ENCODE measurements around the gene ZSCAN5A.
"Not testable (repeated sequence)": the region's sequence is repeated elsewhere in the genome, so short reads cannot be mapped to it uniquely, and the experiment has no call there.

ZSCAN5A gene

GRCh38 chr19:56314381-56315076, at the start of gene ZSCAN5A:
Gene ZSCAN5A, minus strand, starts transcription at chr19:56314839. Its CDS starts 89,793 bp downstream, at chr19:56225046.
- peak; percentile 96 for DNase-seq

DNA sequence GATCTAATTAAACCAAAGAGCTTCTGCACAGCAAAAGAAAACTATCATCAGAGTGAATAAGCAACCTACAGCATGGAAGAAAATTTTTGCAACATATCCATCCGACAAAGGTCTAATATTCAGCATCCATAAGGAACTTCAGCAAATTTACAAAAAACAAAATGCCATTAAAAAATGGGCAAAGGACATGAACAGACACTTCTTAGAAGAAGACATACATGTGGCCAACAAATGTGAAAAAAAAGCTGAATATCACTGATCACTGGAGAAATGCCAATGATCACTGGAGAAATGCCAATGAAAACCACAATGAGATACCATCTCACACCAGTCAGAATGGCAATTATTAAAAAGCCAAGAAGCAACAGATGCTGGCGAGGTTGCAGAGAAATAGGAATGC, 46.2 kb upstream of the ZSCAN5A start:
- no peak for DNase-seq

GRCh38 chr19:56356944-56357343, 42.3 kb upstream of the ZSCAN5A start:
- no peak for DNase-seq

DNA sequence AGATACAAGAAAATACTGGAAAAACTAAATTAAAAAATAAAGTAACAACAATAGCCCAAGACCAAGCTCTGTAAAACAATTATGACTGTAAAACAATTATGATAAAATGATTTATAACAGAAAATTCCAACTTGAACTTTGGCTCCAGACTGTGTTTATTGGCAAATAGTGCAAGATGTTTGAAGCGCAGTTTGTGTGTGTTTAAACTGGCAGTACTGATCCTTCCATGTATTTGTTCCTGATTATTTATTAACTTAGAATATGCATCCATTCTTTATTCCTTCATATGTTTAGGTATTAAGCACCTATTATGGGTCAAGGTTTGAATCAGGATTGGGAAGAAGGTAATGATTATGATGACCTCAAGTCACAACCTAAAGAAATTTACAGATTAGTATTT, 40.9 kb upstream of the ZSCAN5A start:
- no peak for DNase-seq

- DNase-seq, result no peak
These were observed 36.6 kb upstream of the ZSCAN5A start for GRCh38 chr19:56351208-56351607.

GRCh38 chr19:56350416-56351045, 35.9 kb upstream of the ZSCAN5A start:
- no peak for DNase-seq

DNA sequence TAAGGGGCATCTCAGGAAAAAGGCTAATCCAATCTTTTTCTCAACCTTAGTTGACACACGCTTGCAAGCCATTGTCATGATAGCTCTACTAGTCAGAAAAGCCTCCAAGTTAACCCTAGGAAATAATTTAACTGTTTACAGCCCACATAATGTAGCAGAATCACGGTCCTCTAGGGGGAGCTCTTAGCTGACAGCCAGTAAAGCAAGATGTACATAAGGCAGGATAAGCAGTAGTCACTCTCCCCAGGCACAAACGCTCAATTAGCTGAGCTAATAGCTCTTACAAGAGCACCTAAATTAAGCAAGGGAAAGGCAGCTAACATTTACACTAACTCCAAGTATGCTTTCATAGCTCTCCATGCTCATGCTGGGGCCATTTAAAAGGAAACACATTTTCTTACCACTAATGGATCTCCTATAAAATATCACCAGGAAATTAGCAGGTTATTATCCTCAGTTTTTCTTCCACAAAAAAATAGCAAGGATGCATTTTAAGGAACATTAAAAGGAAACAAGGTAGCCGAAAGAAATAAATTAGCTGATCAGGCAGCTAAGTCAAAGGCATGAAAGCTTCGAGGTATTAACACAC, 33.7 kb upstream of the ZSCAN5A start:
- DNase-seq, result no peak

DNA sequence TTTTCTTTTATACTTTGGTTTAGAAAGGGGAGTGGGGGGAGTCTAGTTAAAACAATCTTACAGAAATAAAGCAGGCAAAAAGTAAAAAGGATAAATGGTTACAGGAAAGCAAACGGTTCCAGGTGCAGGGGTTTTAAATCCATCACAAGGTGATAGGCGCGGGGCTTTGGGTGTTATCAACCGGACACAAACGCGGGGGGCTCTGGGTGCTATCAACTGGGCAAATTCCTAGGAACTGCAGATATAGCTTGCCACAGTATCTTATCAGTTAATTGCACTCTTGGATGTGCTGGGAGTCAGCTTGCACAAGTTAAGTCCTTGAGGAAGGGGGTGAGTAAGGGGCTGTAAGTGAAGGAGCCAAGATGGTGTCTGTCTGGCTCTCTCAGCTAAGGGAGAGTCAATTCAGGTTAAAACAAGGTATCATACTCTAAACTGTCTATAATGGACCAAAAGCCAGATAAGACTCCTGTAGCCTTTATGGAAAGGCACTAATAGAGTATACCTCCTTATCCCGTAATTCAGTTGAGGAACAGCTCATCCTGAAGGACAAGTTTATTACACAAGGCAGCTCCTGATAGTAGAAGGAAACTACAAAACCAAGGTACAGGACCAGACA, 32.6 kb upstream of the ZSCAN5A start:
- DNase-seq, result no peak

GRCh38 chr19:56341948-56342347, 27.3 kb upstream of the ZSCAN5A start:
- no peak for DNase-seq

DNA sequence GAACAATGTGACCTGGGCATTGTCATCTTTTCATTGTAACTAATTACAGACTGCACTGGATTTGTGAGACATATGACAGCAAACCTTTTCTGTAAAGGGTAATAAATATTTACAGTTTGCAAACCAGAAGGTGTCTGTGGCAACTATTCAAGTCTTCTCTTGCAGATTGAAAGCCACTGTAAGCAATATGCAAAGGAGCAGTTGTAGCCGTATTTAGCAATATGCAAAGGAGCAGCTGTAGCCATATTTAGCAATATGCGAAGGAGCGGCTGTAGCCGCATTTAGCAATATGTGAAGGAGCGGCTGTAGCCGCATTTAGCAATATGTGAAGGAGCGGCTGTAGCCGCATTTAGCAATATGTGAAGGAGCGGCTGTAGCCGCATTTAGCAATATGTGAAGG, 24.4 kb upstream of the ZSCAN5A start:
- not testable (repeated sequence) for DNase-seq

DNA sequence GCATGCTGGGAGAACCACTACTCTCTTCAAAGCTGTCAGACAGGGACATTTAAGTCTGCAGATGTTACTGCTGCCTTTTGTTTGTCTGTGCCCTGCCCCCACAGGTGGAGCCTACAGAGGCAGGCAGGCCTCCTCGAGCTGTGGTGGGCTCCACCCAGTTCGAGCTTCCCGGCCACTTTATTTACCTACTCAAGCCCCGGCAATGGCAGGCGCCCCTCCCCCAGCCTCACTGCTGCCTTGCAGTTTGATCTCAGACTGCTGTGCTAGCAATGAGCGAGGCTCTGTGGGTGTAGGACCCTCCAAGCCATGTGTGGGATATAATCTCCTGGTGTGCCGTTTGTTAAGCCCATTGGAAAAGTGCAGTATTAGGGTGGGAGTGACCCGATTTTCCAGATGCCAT, 22.4 kb upstream of the ZSCAN5A start:
- DNase-seq, result not testable (repeated sequence)

DNA sequence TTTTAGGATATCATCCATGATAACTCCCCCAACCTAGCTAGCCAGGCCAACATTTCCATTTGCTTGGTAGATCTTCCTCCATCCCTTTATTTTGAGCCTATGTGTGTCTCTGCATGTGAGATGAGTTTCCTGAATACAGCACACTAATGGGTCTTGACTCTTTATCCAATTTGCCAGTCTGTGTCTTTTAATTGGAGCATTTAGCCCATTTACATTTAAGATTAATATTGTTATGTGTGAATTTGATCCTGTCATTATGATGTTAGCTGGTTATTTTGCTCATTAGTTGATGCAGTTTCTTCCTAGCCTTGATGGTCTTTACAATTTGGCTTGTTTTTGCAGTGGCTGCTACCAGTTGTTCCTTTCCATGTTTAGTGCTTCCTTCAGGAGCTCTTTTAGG, 20.7 kb upstream of the ZSCAN5A start:
- DNase-seq, result not testable (repeated sequence)

DNA sequence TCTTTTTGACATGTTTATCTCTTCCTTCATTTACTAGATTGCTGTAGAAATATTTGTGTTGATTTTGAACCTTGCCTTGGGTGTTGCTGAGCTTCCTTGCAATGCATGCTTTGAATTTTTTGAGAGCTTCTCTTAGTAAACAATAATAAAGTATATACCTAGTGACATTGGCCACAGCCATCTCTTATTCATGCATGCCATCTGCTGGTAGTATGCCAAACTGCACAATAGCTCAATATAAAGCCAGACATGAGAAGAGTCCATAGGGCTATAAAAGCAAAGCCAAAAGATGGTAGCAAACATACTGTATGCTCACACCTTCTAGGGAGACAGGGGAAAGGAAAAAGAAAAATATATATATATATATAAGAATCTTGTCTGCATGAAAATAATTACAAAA, 18.9 kb upstream of the ZSCAN5A start:
- no peak for DNase-seq

DNA sequence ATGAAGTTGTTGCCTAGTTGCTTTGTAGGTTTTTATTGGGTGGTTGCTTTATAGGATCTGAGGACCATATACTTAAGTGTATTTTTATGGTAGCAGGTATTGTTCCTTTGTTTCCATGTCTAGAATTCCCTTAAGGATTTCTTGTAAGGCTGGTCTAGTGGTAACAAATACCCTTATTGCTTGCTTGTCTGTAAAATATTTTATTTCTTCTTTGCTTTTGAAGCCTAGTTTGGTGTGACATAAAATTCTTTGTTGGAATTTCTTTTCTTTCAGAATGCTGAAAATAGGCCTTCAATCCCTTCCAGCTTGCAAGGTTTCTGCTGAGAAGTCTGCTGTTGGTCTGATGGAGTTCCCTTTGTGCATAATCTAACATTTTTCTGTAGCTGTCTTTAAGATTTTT, 18.1 kb upstream of the ZSCAN5A start:
- no peak for DNase-seq

GRCh38 chr19:56324436-56324835, 9.8 kb upstream of the ZSCAN5A start:
- DNase-seq, result no peak

DNA sequence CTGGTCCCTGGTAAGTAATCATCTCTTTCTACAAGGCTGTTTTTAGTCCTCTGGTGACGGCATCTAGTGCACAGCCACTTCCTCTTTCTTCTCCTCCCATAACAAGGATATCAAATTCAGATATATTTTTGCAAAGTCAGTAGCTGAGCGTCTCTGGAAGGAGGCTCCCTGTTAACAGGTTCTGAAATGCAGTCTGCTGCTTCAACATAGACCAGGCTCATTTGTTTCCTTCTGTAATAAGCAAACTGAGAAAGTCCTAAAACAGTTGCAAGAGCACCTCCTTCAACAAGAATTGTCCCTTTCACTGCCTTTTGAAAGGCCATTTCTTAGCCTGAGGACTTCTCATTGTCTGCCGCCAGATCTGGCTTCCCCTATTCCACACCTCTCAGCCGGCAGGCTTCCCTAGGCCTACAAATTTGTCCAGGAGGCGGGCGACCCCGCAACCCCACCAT, 7.4 kb upstream of the ZSCAN5A start:
- DNase-seq, result no peak

- DNase-seq, result no peak
These were observed 6.8 kb upstream of the ZSCAN5A start for GRCh38 chr19:56321254-56321988.

DNA sequence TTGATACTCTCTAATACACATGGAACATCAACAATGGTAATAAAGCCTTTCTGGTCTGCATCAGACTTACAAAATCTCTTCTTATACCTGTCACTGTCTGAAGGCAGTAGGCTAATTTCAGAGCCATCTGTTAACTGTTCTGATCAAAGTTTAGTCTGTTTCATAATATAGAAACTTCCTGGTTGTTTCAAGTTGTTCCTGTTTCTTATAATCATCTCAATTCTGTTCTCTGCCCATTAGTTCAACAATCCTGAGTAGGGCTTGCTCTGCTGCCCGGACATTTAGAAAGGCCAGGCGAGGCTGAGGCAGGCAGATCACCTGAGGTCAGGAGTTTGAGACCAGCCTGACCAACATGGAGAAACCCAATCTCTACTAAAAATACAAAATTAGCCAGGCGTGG, 5.4 kb upstream of the ZSCAN5A start:
- no peak for DNase-seq

DNA sequence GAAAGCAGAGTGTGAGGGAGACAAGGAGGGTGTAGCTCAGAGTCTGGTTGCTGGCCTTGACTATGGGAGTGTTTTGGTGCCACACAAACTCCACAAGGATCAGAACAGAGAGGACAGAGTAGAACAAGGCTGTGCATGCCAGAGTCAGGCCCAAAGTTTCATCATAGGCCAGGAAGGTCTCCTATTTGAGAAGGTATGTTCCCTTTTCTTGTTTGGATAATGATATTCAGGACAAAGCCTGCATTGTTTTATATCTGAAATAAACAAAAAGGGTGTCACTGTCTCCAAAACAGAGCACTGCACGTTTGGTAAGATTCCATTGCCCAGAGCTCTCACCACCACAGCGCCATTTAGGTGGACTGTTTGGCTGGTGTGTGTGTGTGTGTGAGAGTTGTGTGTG, 3.1 kb upstream of the ZSCAN5A start:
- DNase-seq, result no peak

DNA sequence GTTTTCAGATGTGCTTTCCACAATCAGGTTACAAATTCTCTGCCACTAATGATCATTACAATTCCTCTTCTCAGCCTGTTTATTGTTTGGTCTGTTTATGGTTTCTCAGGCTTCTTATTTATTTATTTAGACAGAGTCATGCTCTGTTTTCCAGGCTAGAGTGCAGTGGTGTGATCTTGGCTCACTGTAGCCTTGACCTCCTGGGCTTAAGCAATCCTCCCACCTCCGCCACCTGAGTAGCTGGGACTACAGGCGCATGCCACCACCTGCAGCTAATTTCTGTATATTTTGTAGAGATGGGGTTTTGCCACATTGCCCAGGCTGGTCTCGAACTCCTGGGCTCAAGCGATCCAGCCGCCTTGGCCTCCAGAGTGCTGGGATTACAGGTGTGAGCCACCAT, 2.1 kb upstream of the ZSCAN5A start:
- no peak for DNase-seq

DNA sequence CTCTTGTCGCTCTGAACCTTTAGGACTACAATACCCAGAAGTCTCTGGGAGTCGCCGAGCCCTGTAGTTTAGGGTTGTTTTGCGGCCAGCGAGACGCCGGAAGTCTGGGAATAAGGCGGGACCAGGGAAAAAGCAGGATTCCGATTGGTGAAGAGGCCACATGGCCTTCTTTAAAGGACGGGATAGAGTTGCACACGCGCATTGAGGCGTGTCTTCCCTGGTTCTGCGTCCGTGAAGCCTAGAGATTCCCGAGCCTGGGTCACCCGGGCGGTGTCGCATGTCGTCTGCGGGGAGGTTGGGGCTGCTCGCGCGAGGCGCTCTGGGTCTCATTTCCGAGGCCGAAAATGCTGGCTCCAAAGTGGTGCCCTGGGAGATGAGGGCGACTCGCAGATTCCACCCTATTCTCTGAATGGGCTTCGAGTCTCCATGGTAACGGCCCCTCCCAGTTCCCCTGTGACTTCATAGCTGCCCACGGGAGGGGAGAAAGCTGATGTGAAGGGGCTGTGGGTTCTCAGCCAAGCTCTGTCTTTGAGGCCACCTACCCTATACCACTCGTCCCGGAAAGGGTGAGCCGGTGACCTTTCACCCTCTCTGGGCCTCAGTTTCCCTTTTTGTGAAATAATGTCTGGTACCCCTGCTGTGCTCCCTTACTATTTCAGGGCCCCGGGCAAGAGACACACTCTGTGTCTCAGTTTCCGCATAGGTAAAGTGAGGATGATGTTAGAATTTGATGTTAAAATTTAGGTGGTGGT, 614 bp upstream of the ZSCAN5A start:
- peak; percentile 96 for DNase-seq

GRCh38 chr19:56314018-56314380, 640 bp downstream of the ZSCAN5A start:
- no peak for DNase-seq
